HEK293 (cell line): ENCODE data around the gene WFDC1.

Experiments used
- ATF2 ChIP-seq: fragments of 450-650 bp; formaldehyde crosslinking; IDR thresholded peaks from 2 replicates; pipeline ENCODE4 v1.5.1; 2016; ENCODE audit warnings: missing biosample characterization, missing genetic modification characterization, low read depth
- CTCF ChIP-seq: fragments of 450-650 bp; formaldehyde crosslinking; IDR thresholded peaks from 2 replicates; pipeline ENCODE4 v1.5.1; 2016; ENCODE audit warnings: missing biosample characterization, missing genetic modification characterization
- PRDM4 ChIP-seq: fragments of 450-650 bp; formaldehyde crosslinking; IDR thresholded peaks from 2 replicates; pipeline ENCODE4 v1.5.1; 2017; ENCODE audit warnings: missing biosample characterization, missing genetic modification characterization
- REPIN1 ChIP-seq: fragments of 450-650 bp; formaldehyde crosslinking; IDR thresholded peaks from 2 replicates; pipeline ENCODE4 v1.5.1; 2017; ENCODE audit warnings: missing biosample characterization, missing genetic modification characterization, low read depth
- REST ChIP-seq: fragments of 450-650 bp; formaldehyde crosslinking; IDR thresholded peaks from 2 replicates; pipeline ENCODE4 v1.5.1; 2016; ENCODE audit warnings: missing biosample characterization, missing genetic modification characterization
- ZBTB21 ChIP-seq: fragments of 450-650 bp; formaldehyde crosslinking; IDR thresholded peaks from 2 replicates; pipeline ENCODE4 v1.5.1; 2017; ENCODE audit warnings: missing biosample characterization, missing genetic modification characterization
- ZFP41 ChIP-seq: fragments of 450-650 bp; formaldehyde crosslinking; IDR thresholded peaks from 2 replicates; pipeline ENCODE4 v1.5.1; 2016; ENCODE audit warnings: missing biosample characterization, missing genetic modification characterization, borderline replicate concordance
- ZNF10 ChIP-seq: fragments of 450-650 bp; formaldehyde crosslinking; IDR thresholded peaks from 2 replicates; pipeline ENCODE4 v1.5.1; 2017; ENCODE audit warnings: missing biosample characterization, missing genetic modification characterization
- ZNF24 ChIP-seq: fragments of 450-650 bp; formaldehyde crosslinking; IDR thresholded peaks from 2 replicates; pipeline ENCODE4 v1.5.1; 2016; ENCODE audit warnings: missing biosample characterization, missing genetic modification characterization
- ZNF280C ChIP-seq: fragments of 450-650 bp; formaldehyde crosslinking; IDR thresholded peaks from 2 replicates; pipeline ENCODE4 v1.5.1; 2016; ENCODE audit warnings: missing biosample characterization, missing genetic modification characterization
- ZNF518A ChIP-seq: fragments of 450-650 bp; formaldehyde crosslinking; conservative IDR thresholded peaks from 2 replicates; pipeline ENCODE4 v1.5.1; 2016; ENCODE audit warnings: low read depth, missing biosample characterization, missing genetic modification characterization
- ZNF645 ChIP-seq: fragments of 450-650 bp; formaldehyde crosslinking; IDR thresholded peaks from 2 replicates; pipeline ENCODE4; 2016; ENCODE audit warnings: missing biosample characterization, missing genetic modification characterization
- ZNF792 ChIP-seq: fragments of 450-650 bp; formaldehyde crosslinking; IDR thresholded peaks from 2 replicates; pipeline ENCODE4 v1.5.1; 2016; ENCODE audit warnings: missing biosample characterization, missing genetic modification characterization

GRCh38 chr16:84246679-84247077 is 48.0 kb upstream of the WFDC1 start:
- TF ChIP-seq ZNF10 (tag by site-specific recombination) (no peak), ZNF792 (no peak), PRDM4 (tag by site-specific recombination) (no peak), CTCF (tag by site-specific recombination) (no peak), ATF2 (no peak), ZNF518A (tag by site-specific recombination) (no peak), REST (tag by site-specific recombination) (no peak), ZBTB21 (tag by site-specific recombination) (no peak), ZNF24 (tag by site-specific recombination) (no peak), REPIN1 (tag by site-specific recombination) (no peak), ZNF645 (tag by site-specific recombination) (no peak), ZNF280C (no peak), ZFP41 (tag by site-specific recombination) (no peak)
